Pancreas (tissue), 10 donors: ENCODE data around the gene OVCA2. TPM values are rescaled to one million over a fixed set of nuclear protein-coding genes. Genes with fewer than 3 reads are reported as not detected.

Experiments used
- ATAC-seq, 4 donors: fragments of 200-7000 bp; cut with Tn5 transposase; one replicate each; pipeline versions ENCODE4 v1.8.0 to v1.9.1; 2020; ENCODE audit warnings: mild to moderate bottlenecking in 4 of 4, moderate library complexity in 4 of 4
- DNase-seq, 6 donors: peaks; one replicate each; pipeline ENCODE4 v3.0.0-alpha.2; 2020
- FAIRE-seq: peaks from 2 replicates; lab custom pipeline; 2012; peaks lifted over from hg19 to GRCh38; lab: Jason Lieb, UNC
- H3K27ac ChIP-seq, 4 donors: fragments of 200-600 bp; sonication (generic); 1 replicate in 3 of 4; 2 replicates in 1 of 4; pipeline versions ENCODE4 v1.5.0 to v1.8.0; 2020
- H3K27me3 ChIP-seq, 4 donors: fragments of 200-600 bp; one replicate each; pipeline ENCODE4 v1.8.0; 2021
- H3K36me3 ChIP-seq, 3 donors: fragments of 200-600 bp; sonication (generic) in 1 of 3; one replicate each; pipeline versions ENCODE4 v1.5.0 to v1.8.0; 2020 to 2021
- H3K4me1 ChIP-seq, 3 donors: fragments of 200-600 bp; one replicate each; pipeline ENCODE4 v1.8.0; 2021
- H3K4me3 ChIP-seq, 4 donors: fragments of 200-600 bp; sonication (generic) in 2 of 4; one replicate each; pipeline versions ENCODE4 v1.5.0 to v1.8.0; 2020 to 2021
- H3K9me3 ChIP-seq, 4 donors: fragments of 200-600 bp; one replicate each; pipeline ENCODE4 v1.8.0; 2021
- CTCF ChIP-seq, 4 donors: fragments of 200-600 bp; sonication (generic) in 3 of 4; IDR thresholded peaks; one replicate each; pipeline versions ENCODE4 v1.5.0 to v1.8.0; 2021; ENCODE audit warnings: antibody characterized with exemption in 4 of 4
- WGBS, 2 donors: extraction: QIAGEN DNeasy Blood & Tissue Kit; methylation state at CpG; one replicate each; pipeline ENCODE4 v1.1.7; 2013; 5-methylcytosine and 5-hydroxymethylcytosine counted together
- intact Hi-C, 3 donors: fragments of 100-400 bp; cut with DNase I; formaldehyde crosslinking; loops; one replicate each; pipeline versions ENCODE4 v1.11.1 to v1.14.2; 2022
- polyA plus RNA-seq, 2 donors: library from polyadenylated mRNA; stranded (reverse); fragments of 200-250 nt; gene quantifications; one replicate each; pipeline ENCODE4 v1.2.3, GENCODE V29; 2013
- total RNA-seq, 6 donors: library from RNA; stranded (reverse); fragmentation: NEBNext Ultra II Directional in 4 of 6; extraction: Animal tissue kit (Norgen Biotek cat#: 25700) in 4 of 6; gene quantifications; one replicate each; pipeline versions ENCODE4 v1.2.1 to v1.2.4, GENCODE V29; 2021 to 2023
- donor health status: healthy with polysubstance abuse.
- donor health status: DM: no; HTN: no; CAD: no; lungs with moderate emphysema.
- donor health status: DM: no; HTN: no; CAD: no.
- donor health status: control.
- donor health status: control.
- donor health status: Bipolar disorder and iron deficiency.
- donor health status: DM: yes; HTN: yes; CAD: no.
- donor health status: DM: no; HTN: no; CAD: no.
- donor health status: DM: no; HTN: no; CAD: no.
- donor health status: DM: yes; HTN: yes; CAD: no.

OVCA2 gene
- total and polyA plus RNA-seq, 8 donors: 10.4 to 79.3 (median 18.6) TPM

- WGBS, 2 donors: 76 to 84% methylated on average over 6 of the region's 6 CpGs
- FAIRE-seq: no peak
- no peaks in the 10 kb centered on the region for H3K36me3 ChIP-seq
- H3K4me1 ChIP-seq: peaks cover 9 to 17% (median 11%) of the 10 kb centered on the region in 3 donors
- DNase-seq: no peak
- no peak for ATAC-seq
- no peak overlapping the region for H3K4me3 ChIP-seq
- intact Hi-C loops: no loop called here
- no peak overlapping the region for H3K27ac ChIP-seq
- TF ChIP-seq CTCF (IDR thresholded peaks at IDR 0.05): no peak
- no peaks in the 10 kb centered on the region for H3K9me3 ChIP-seq
- no peaks in the 10 kb centered on the region for H3K27me3 ChIP-seq
These were observed 5.8 kb downstream of the OVCA2 start for GRCh38 chr17:2047590-2047989.

GRCh38 chr17:2048805-2049204 is 7.0 kb downstream of the OVCA2 start:
- ATAC-seq (no peak), FAIRE-seq (no peak), DNase-seq (no peak)
- Histone ChIP-seq H3K9me3 (no peaks in the 10 kb centered on the region), H3K27ac (no peak overlapping the region), H3K36me3 (no peaks in the 10 kb centered on the region), H3K4me1 (peaks cover 9 to 13% (median 11%) of the 10 kb centered on the region in 3 donors), H3K4me3 (peak overlapping the region in 2 of 4 donors; percentile 69 to 85), H3K27me3 (no peaks in the 10 kb centered on the region)
- intact Hi-C loops: no loop called here
- no peak for TF ChIP-seq CTCF (IDR thresholded peaks at IDR 0.05)
- WGBS, 2 donors: 6 to 8% methylated on average over 9 of the region's 9 CpGs

- Histone ChIP-seq H3K4me1 (peaks cover 9 to 18% (median 11%) of the 10 kb centered on the region in 3 donors), H3K27me3 (no peaks in the 10 kb centered on the region), H3K27ac (no peak overlapping the region), H3K4me3 (peak overlapping the region; percentile 65 to 85 (median 68)), H3K9me3 (no peaks in the 10 kb centered on the region), H3K36me3 (no peaks in the 10 kb centered on the region)
- intact Hi-C loops: no loop called here
- ATAC-seq (peak; percentile 58 to 72 (median 66)), FAIRE-seq (no peak), DNase-seq (peak; percentile 82 to 94 (median 92))
- 1% methylated on average over 52 to 104 of the region's 104 CpGs for whole genome bisulfite sequencing, 2 donors
- no peak for TF ChIP-seq CTCF (IDR thresholded peaks at IDR 0.05)
These were observed 7.8 kb downstream of the OVCA2 start for GRCh38 chr17:2049333-2050299.

GRCh38 chr17:2050300-2051060 is 8.7 kb downstream of the OVCA2 start:
- ATAC-seq (peak; percentile 43 to 62 (median 54)), DNase-seq (peak; percentile 59 to 91 (median 83)), FAIRE-seq (no peak)
- H3K4me1 ChIP-seq: peaks cover 10 to 18% (median 11%) of the 10 kb centered on the region in 3 donors
- intact Hi-C loops: no loop called here
- no peak overlapping the region for H3K27ac ChIP-seq
- H3K9me3 ChIP-seq: no peaks in the 10 kb centered on the region
- H3K4me3 ChIP-seq: peak overlapping the region; percentile 23 to 85 (median 60)
- H3K36me3 ChIP-seq: no peaks in the 10 kb centered on the region
- WGBS, 2 donors: 1 to 2% methylated on average over 32 to 88 of the region's 88 CpGs
- no peaks in the 10 kb centered on the region for H3K27me3 ChIP-seq
- TF ChIP-seq CTCF (IDR thresholded peaks at IDR 0.05): no peak
